T-helper 1 cell treated with Interleukin-12 subunit alpha and Interleukin-12 subunit beta and Interleukin-4 antibody, amounts not matched to agents 30 μg/mL and 1 μg/mL, for 36 hours (primary cell): ENCODE measurements around the gene APOBEC3G.
"Not testable (repeated sequence)": the region's sequence is repeated elsewhere in the genome, so short reads cannot be mapped to it uniquely, and the experiment has no call there.

Experiments used
- H3K27ac Mint-ChIP-seq: one replicate; pipeline ENCODE4 v1.8.0; 2021; ENCODE audit warnings: mild to moderate bottlenecking, mixed read lengths
- H3K27me3 Mint-ChIP-seq: one replicate; pipeline ENCODE4 v1.8.0; 2021; ENCODE audit warnings: low read depth, mixed read lengths
- H3K36me3 Mint-ChIP-seq: one replicate; pipeline ENCODE4 v1.8.0; 2021; ENCODE audit warnings: low read depth, mixed read lengths
- H3K4me1 Mint-ChIP-seq: one replicate; pipeline ENCODE4 v1.8.0; 2021; ENCODE audit warnings: low read depth, mixed read lengths
- H3K4me3 Mint-ChIP-seq: one replicate; pipeline ENCODE4 v1.8.0; 2021; ENCODE audit warnings: mild to moderate bottlenecking, moderate library complexity, mixed read lengths
- H3K9me3 Mint-ChIP-seq: one replicate; pipeline ENCODE4 v1.8.0; 2021; ENCODE audit warnings: mixed read lengths

The APOBEC3G gene

DNA sequence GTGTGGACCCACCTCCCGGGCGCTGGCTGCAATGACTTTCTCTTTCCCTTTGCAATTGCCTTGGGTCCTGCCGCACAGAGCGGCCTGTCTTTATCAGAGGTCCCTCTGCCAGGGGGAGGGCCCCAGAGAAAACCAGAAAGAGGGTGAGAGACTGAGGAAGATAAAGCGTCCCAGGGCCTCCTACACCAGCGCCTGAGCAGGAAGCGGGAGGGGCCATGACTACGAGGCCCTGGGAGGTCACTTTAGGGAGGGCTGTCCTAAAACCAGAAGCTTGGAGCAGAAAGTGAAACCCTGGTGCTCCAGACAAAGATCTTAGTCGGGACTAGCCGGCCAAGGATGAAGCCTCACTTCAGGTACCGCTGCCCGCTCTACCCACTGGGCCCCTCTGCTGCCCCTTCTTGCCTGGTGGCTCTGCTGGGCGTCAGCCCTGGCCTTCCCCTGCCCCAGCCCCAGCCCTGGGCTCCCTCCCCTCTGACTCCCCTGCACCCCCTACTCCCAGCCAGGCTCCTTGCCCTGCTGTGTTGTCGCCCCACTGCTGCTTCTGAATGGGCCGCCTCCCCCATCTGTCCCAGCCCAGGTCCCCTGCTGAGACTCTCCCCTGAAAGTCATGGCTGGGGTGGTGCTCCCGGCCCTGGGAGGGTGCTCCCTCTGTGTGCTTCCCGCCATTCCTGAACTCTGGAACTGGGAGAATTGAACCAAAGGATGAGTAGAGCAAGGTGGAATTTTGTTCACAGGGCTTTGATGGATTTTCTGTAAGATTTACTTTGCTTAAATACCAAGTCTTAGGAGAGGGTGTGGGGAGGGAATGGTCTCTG lies at the start of gene APOBEC3G:
Gene APOBEC3G, plus strand, starts transcription at position 250 of the 815 bp plus-strand sequence. Its CDS starts 87 bp downstream, at position 337.
- H3K9me3 Mint-ChIP-seq, H3K27me3 Mint-ChIP-seq: not testable (repeated sequence)
- peaks cover 33% of the 10 kb centered on the region for H3K4me1 Mint-ChIP-seq
- H3K27ac Mint-ChIP-seq: peak within 1 kb of the TSS; percentile 87
- peak within 1 kb of the TSS; percentile 89 for H3K4me3 Mint-ChIP-seq
- H3K36me3 Mint-ChIP-seq: peaks cover 32% of the 10 kb centered on the region

DNA sequence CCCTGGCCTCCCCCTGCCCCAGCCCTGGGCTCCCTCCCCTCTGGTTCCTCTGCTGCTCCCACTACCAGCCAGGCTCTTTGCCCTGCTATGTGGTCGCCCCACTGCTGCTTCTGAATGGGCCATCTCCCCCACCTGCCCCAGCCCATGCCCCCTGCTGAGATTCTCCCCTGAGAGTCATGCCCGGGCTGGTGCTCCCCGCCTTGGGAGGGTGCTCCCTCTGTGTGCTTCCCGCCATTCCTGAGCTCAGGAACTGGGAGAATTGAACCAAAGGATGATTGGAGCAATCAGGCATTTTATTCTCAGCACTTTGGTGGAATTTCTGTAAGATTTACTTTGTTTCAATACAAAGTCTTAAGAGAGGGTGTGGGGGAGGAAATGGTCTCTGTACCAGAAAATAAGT lies 49.4 kb upstream of the APOBEC3G start:
- Mint-ChIP-seq H3K27ac (no peak overlapping the region), H3K36me3 (peaks cover 25% of the 10 kb centered on the region), H3K4me3 (no peak overlapping the region), H3K4me1 (peaks cover 26% of the 10 kb centered on the region), H3K9me3 (no peaks in the 10 kb centered on the region), H3K27me3 (no peaks in the 10 kb centered on the region)

DNA sequence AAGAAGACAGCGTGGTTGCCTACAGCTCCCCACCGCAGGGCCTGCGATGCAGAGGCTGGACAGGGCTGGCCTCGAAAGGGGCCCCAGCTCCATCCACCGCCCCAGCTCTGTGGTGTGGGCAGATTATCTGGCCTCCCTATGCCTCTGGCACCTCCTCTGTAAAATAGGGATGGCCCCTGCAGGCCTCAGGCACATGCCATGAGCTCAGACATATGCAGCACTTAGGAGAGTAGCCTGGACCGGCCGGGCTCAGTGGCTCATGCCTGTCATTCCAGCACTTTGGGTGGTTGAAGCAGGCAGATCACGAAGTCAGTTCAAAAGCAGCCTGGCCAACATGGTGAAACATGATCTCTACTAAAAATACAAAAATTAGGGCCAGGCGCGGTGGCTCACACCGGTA lies 48.8 kb upstream of the APOBEC3G start:
- Mint-ChIP-seq H3K27ac (no peak overlapping the region), H3K4me3 (no peak overlapping the region)

DNA sequence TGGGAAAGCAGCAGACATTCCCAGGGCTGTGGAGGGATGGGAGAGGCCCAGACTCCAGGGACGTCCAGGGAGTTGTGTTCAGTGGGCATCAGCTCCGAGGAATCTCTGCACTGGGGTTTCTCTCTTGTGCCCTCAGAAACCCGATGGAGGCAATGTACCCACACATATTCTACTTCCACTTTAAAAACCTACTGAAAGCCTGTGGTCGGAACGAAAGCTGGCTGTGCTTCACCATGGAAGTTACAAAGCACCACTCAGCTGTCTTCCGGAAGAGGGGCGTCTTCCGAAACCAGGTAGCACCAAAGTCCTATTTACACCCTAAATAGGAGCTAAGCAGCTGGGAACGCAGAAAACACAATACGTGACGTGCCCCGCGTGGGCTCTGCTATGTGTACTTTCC lies 47.8 kb upstream of the APOBEC3G start:
- Mint-ChIP-seq H3K27me3 (no peaks in the 10 kb centered on the region), H3K4me3 (no peak overlapping the region), H3K27ac (no peak overlapping the region), H3K4me1 (peaks cover 19% of the 10 kb centered on the region), H3K9me3 (no peaks in the 10 kb centered on the region), H3K36me3 (peaks cover 22% of the 10 kb centered on the region)

More for the DNA sequence above, 48.8 kb upstream of the APOBEC3G start:
- Mint-ChIP-seq H3K27me3 (no peaks in the 10 kb centered on the region), H3K4me1 (peaks cover 25% of the 10 kb centered on the region), H3K36me3 (peaks cover 29% of the 10 kb centered on the region), H3K9me3 (no peaks in the 10 kb centered on the region)

DNA sequence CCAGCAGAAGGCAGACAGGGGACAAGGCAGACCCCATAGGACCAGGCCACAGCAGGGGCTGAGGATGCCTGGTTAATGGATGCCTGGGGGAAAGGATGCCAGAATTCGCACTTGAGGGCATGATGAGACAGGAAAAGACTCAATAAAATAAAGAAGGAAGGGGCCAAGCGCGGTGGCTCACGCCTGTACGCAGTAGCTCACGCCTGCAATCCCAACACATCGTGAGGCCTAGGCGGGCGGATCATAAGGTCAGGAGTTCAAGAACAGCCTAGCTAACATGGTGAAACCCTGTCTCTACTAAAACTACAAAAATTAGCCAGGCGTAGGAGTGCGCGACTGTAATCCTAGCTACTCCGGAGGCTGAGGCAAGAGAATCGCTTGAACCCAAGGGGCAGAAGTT lies 46.4 kb upstream of the APOBEC3G start:
- Mint-ChIP-seq H3K9me3 (no peaks in the 10 kb centered on the region), H3K36me3 (peaks cover 12% of the 10 kb centered on the region), H3K4me1 (peaks cover 8% of the 10 kb centered on the region), H3K27me3 (no peaks in the 10 kb centered on the region), H3K27ac (no peak overlapping the region), H3K4me3 (no peak overlapping the region)

DNA sequence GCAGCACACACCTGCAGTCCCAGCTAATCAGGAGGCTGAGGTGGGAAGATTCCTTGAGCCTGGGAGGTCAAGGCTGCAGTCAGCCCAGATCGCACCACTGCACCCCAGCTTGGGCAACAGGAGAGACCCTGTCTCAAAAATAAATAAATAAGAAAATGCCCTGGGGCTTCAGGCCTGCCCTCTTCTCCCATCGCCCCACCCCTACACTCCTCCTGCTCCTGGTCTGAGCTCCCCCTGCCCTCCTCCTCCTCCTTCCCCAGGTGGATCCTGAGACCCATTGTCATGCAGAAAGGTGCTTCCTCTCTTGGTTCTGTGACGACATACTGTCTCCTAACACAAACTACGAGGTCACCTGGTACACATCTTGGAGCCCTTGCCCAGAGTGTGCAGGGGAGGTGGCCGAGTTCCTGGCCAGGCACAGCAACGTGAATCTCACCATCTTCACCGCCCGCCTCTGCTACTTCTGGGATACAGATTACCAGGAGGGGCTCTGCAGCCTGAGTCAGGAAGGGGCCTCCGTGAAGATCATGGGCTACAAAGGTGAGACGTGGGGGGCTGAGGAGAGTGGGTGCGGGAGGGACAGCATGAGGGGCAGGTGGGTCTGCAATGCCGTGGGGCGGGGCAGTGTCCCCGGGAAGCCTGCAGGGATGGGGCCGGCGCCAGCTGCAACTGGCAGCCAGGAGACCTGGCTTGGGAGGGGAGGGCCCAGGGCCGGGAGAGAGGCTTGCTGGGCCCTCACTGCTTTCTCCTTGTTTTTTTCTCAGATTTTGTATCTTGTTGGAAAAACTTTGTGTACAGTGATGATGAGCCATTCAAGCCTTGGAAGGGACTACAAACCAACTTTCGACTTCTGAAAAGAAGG lies 45.4 kb upstream of the APOBEC3G start:
- H3K4me3 Mint-ChIP-seq, H3K36me3 Mint-ChIP-seq, H3K27me3 Mint-ChIP-seq, H3K27ac Mint-ChIP-seq, H3K4me1 Mint-ChIP-seq, H3K9me3 Mint-ChIP-seq: not testable (repeated sequence)

DNA sequence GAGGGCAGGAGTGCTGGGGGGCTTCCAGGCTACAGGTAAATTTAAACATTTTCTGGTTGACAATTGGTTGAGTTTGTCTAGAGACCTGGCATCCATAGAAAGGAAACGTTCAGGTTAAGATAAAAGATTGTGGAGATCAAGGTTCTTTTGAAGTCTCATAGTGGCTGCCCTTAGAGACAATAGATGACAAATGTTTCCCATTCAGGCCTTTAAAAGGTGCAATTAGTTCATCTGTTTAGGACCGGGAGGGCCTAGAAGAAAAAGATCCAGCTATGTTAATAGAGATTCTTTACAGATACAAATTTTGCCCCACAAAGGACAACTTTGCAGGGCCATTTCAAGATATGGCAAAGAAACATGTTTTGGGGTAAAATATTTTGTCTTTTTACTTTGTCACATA lies 40.0 kb upstream of the APOBEC3G start:
- not testable (repeated sequence) for H3K27ac Mint-ChIP-seq, H3K4me3 Mint-ChIP-seq, H3K36me3 Mint-ChIP-seq, H3K9me3 Mint-ChIP-seq, H3K27me3 Mint-ChIP-seq
- H3K4me1 Mint-ChIP-seq: peaks cover 18% of the 10 kb centered on the region

DNA sequence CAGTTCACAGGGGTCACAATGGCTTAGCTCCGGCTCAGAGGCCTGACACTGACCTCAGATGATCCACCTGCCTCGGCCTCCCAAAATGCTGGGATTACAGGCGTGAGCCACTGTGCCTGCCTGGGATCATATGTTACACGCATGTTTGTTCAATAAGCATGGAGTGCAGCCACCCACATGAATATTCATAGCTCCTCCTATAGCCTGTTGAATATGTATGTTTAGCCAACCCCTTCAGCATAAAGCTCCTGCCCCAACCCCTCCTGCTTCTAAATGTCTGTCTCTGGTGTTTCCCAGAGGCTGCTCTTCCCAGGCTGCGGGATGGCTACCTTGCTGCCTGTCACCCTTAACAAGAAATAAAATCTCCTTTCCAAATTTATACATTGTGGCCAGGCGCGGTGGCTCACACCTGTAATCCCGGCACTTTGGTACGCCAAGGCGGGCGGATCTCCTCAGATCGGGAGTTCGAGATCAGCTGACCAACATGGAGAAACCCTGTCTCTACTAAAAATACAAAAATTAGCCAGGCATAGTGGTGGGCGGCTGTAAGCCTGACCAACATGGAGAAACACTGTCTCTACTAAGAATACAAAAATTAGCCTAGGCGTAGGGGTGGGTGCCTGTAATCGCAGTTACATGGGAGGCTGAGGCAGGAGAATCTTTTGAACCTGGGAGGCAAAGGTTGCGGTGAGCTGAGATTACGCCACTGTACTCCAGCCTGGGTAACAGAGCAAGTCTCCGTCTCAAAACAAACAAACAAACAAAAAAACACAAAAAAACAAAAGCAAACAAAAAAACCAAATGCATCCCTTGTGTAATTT lies 37.6 kb upstream of the APOBEC3G start:
- H3K27me3 Mint-ChIP-seq: no peaks in the 10 kb centered on the region
- peak overlapping the region; percentile 84 for H3K27ac Mint-ChIP-seq
- peaks cover 1% of the 10 kb centered on the region for H3K36me3 Mint-ChIP-seq
- H3K4me1 Mint-ChIP-seq: peaks cover 24% of the 10 kb centered on the region
- peak overlapping the region; percentile 73 for H3K4me3 Mint-ChIP-seq
- H3K9me3 Mint-ChIP-seq: no peaks in the 10 kb centered on the region

DNA sequence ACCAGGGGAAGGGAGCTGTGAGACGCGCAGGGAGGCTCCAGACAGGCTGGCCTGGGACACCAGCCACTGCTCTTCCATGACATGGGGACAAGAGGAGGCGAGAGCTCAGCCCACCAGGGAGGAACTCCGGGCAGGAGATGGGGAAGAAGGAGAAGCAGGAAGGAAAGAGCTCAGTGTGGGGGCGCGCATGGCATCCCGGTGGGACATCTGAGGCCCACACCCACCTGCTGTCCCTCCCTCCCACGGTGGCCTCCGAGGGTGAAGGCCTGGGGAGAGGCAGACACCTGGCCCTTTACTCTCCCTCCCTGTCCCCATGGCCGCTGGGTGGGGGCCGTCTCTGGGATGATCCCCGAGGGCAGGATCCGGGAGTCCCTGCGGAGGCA lies 36.9 kb upstream of the APOBEC3G start:
- H3K9me3 Mint-ChIP-seq, H3K36me3 Mint-ChIP-seq, H3K27me3 Mint-ChIP-seq: not testable (repeated sequence)
- Mint-ChIP-seq H3K4me3 (peak overlapping the region; percentile 73), H3K27ac (peak overlapping the region; percentile 84), H3K4me1 (peaks cover 24% of the 10 kb centered on the region)

DNA sequence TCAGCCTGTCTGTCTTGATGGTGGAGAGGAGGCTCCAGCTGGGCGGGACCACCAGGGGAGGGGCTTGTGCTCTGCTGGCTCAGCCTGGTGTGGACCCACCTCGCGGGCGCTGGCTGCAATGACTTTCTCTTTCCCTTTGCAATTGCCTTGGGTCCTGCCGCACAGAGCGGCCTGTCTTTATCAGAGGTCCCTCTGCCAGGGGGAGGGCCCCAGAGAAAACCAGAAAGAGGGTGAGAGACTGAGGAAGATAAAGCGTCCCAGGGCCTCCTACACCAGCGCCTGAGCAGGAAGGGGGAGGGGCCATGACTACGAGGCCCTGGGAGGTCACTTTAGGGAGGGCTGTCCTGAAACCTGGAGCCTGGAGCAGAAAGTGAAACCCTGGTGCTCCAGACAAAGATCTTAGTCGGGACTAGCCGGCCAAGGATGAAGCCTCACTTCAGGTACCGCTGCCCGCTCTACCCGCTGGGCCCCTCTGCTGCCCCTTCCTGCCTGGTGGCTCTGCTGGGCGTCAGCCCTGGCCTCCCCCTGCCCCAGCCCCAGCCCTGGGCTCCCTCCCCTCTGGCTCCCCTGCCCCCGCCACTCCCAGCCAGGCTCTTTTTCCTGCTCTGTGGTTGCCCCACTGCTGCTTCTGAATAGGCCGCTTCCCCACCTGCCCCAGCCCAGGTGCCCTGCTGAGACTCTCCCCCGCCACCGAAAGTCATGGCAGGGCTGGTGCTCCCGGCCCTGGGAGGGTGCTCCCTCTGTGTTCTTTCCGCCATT lies 36.4 kb upstream of the APOBEC3G start, which contains the start of gene APOBEC3F:
Gene APOBEC3F, plus strand, starts transcription at position 327 of the 759 bp plus-strand sequence. Its CDS starts 97 bp downstream, at position 424.
- not testable (repeated sequence) for H3K27me3 Mint-ChIP-seq, H3K36me3 Mint-ChIP-seq, H3K9me3 Mint-ChIP-seq
- Mint-ChIP-seq H3K4me3 (peak within 1 kb of the TSS; percentile 88), H3K27ac (peak within 1 kb of the TSS; percentile 88), H3K4me1 (peaks cover 26% of the 10 kb centered on the region)

DNA sequence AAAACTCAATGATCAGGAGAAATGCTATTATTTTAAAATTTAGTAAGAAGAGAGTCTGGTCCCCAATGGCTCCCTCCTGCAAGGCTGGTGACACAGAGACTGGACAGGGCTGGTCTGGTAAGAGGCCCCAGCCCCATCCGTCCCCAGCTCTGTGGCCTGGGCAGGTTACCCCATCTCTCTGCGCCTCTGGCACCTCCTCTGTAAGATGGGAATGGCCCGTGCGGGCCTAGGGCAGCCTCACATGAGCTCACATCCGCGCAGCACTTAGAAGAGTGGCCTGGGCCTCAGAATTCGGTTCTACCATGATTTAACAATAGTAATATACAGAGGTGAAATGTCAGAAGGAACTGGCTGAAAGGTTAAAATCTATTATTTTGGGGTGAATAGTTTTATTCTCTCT lies 35.2 kb upstream of the APOBEC3G start:
- Mint-ChIP-seq H3K36me3 (peaks cover 13% of the 10 kb centered on the region), H3K4me1 (peaks cover 29% of the 10 kb centered on the region), H3K27ac (peak overlapping the region; percentile 36), H3K27me3 (no peaks in the 10 kb centered on the region), H3K9me3 (no peaks in the 10 kb centered on the region), H3K4me3 (peak overlapping the region; percentile 88)

DNA sequence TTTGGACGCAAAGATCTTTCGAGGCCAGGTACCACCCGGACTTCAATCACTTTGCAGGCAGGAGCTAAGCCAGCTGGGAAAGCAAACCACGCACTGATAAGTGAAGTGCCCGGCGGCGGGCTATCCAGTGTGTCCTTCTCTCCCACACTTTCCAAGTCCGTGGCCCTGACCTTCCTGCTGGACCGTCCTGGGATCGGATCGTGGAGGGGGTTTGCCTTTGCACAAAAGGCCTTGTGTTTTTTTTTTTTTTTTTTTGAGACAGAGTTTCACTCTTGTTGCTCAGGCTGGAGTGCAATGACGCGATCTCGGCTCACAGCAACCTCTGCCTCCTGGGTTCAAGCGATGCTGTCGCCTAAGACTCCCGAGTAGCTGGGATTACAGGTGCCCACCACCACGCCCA lies 34.0 kb upstream of the APOBEC3G start:
- not testable (repeated sequence) for H3K27ac Mint-ChIP-seq, H3K4me3 Mint-ChIP-seq, H3K27me3 Mint-ChIP-seq, H3K9me3 Mint-ChIP-seq
- peaks cover 13% of the 10 kb centered on the region for H3K36me3 Mint-ChIP-seq
- H3K4me1 Mint-ChIP-seq: peaks cover 26% of the 10 kb centered on the region

DNA sequence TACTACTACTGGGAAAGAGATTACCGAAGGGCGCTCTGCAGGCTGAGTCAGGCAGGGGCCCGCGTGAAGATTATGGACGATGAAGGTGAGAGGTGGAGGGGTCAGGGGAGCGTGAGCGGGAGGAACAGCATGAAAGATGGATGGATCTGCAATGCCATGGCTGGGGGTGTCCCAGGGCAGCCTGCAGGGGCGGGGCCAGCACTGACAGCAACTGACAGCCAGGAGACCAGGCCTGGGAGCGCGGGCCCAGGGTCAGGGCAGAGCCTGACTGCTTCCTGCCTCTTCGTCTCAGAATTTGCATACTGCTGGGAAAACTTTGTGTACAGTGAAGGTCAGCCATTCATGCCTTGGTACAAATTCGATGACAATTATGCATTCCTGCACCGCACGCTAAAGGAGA lies 31.9 kb upstream of the APOBEC3G start:
- H3K27ac Mint-ChIP-seq, H3K27me3 Mint-ChIP-seq: not testable (repeated sequence)

DNA sequence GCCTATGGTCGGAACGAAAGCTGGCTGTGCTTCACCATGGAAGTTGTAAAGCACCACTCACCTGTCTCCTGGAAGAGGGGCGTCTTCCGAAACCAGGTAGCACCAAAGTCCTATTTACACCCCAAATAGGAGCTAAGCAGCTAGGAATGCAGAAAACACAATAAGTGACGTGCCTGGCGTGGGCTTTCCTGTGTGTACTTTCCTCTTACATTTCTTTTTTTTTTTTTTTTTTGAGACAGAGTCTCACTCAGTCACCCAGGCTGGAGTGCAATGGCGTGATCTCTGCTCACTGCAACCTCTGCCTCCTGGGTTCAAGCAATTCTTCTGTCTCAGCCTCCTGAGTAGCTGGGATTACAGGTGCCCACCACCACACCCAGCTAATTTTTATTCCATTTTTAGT lies 27.6 kb upstream of the APOBEC3G start:
- H3K27me3 Mint-ChIP-seq, H3K4me1 Mint-ChIP-seq, H3K27ac Mint-ChIP-seq, H3K4me3 Mint-ChIP-seq, H3K9me3 Mint-ChIP-seq: not testable (repeated sequence)
- peaks cover 14% of the 10 kb centered on the region for H3K36me3 Mint-ChIP-seq

More for the DNA sequence above, 31.9 kb upstream of the APOBEC3G start:
- not testable (repeated sequence) for H3K4me3 Mint-ChIP-seq, H3K9me3 Mint-ChIP-seq
- Mint-ChIP-seq H3K4me1 (peaks cover 22% of the 10 kb centered on the region), H3K36me3 (peaks cover 15% of the 10 kb centered on the region)
